HEK293 (cell line): ENCODE results near the gene ERBB4.

ENCODE experiments used
- CTCF ChIP-seq: fragments of 450-650 bp; formaldehyde crosslinking; IDR thresholded peaks from 2 replicates; pipeline ENCODE4 v1.5.1; 2016; ENCODE audit warnings: missing biosample characterization, missing genetic modification characterization
- MEIS1 ChIP-seq: sonication (generic); formaldehyde crosslinking; IDR thresholded peaks from 2 replicates; pipeline ENCODE4 v1.8.1; 2022; ENCODE audit warnings: missing genetic modification reagents, mild to moderate bottlenecking, borderline replicate concordance
- SP2 ChIP-seq: fragments of 450-650 bp; formaldehyde crosslinking; IDR thresholded peaks from 2 replicates; pipeline ENCODE4 v1.5.1; 2016; ENCODE audit warnings: missing biosample characterization, missing genetic modification characterization
- ZFP3 ChIP-seq: fragments of 450-650 bp; formaldehyde crosslinking; IDR thresholded peaks from 2 replicates; pipeline ENCODE4 v1.5.1; 2016; ENCODE audit warnings: low read depth, missing biosample characterization, missing genetic modification characterization
- ZNF146 ChIP-seq: fragments of 450-650 bp; formaldehyde crosslinking; IDR thresholded peaks from 2 replicates; pipeline ENCODE4 v1.5.1; 2016; ENCODE audit warnings: missing biosample characterization, missing genetic modification characterization
- ZNF174 ChIP-seq: fragments of 450-650 bp; formaldehyde crosslinking; IDR thresholded peaks from 2 replicates; pipeline ENCODE4 v1.5.0; 2017; ENCODE audit warnings: missing biosample characterization, mild to moderate bottlenecking, missing genetic modification characterization
- ZNF292 ChIP-seq: fragments of 450-650 bp; formaldehyde crosslinking; IDR thresholded peaks from 2 replicates; pipeline ENCODE4 v1.5.1; 2016; ENCODE audit warnings: low read depth, missing biosample characterization, missing genetic modification characterization, borderline replicate concordance
- ZNF555 ChIP-seq: fragments of 450-650 bp; formaldehyde crosslinking; conservative IDR thresholded peaks from 2 replicates; pipeline ENCODE4 v1.5.1; 2017; ENCODE audit warnings: missing biosample characterization, mild to moderate bottlenecking, missing genetic modification characterization, inconsistent platforms
- ZNF629 ChIP-seq: fragments of 450-650 bp; formaldehyde crosslinking; IDR thresholded peaks from 2 replicates; pipeline ENCODE4 v1.5.1; 2017; ENCODE audit warnings: missing biosample characterization, missing genetic modification characterization
- ZNF639 ChIP-seq: fragments of 450-650 bp; formaldehyde crosslinking; IDR thresholded peaks from 2 replicates; pipeline ENCODE4 v1.5.1; 2016; ENCODE audit warnings: missing biosample characterization, missing genetic modification characterization
- ZNF785 ChIP-seq: fragments of 450-650 bp; formaldehyde crosslinking; IDR thresholded peaks from 2 replicates; pipeline ENCODE4 v1.5.1; 2016; ENCODE audit warnings: missing biosample characterization, missing genetic modification characterization
- ZSCAN23 ChIP-seq: fragments of 450-650 bp; formaldehyde crosslinking; IDR thresholded peaks from 2 replicates; pipeline ENCODE4 v1.5.1; 2016; ENCODE audit warnings: missing biosample characterization, missing genetic modification characterization

- TF ChIP-seq ZNF292 (no peak), ZNF555 (tag by site-specific recombination) (no peak), CTCF (tag by site-specific recombination) (no peak), MEIS1 (CRISPR knock-in tag) (no peak), ZNF629 (tag by site-specific recombination) (no peak), ZNF639 (no peak), ZNF174 (tag by site-specific recombination) (no peak), ZFP3 (tag by site-specific recombination) (no peak), ZNF146 (tag by site-specific recombination) (no peak), ZNF785 (tag by site-specific recombination) (no peak), SP2 (tag by site-specific recombination) (no peak), ZSCAN23 (no peak)
These were observed 8.2 kb downstream of the ERBB4 start for GRCh38 chr2:212530373-212530772.
